ENCODE measurements around the gene MS4A18. TPM values are rescaled to one million over a fixed set of nuclear protein-coding genes. Genes with fewer than 3 reads are reported as not detected.
"Not testable (repeated sequence)": the region's sequence is repeated elsewhere in the genome, so short reads cannot be mapped to it uniquely, and the experiment has no call there.

MS4A18 gene
- polyA plus RNA-seq (2011; rRNA removed): not detected in 2 replicates
- polyA minus RNA-seq (2011; rRNA and poly(A)+ RNA removed): not detected in 2 replicates

GRCh38 chr11:60724420-60724819 lies at the start of gene MS4A18:
MS4A18 (plus strand) TSS chr11:60724720.
- H3K27me3 ChIP-seq (ENCODE audit: control insufficient read depth, insufficient read depth, low read length): no peaks in the 10 kb centered on the region
- ChIA-PET POLR2A (no interaction called here), CTCF (no interaction called here)
- TF ChIP-seq CTCF (IDR thresholded peaks at IDR 0.05; ENCODE audit: insufficient read depth, low read depth, low read length): no peak
- no peak for DNase-seq (ENCODE audit: low read depth)
- no peaks in the 10 kb centered on the region for H3K36me3 ChIP-seq (ENCODE audit: control insufficient read depth, insufficient read depth, low read length)
- H3K4me3 ChIP-seq (ENCODE audit: low read depth, low read length): no peak within 1 kb of the TSS

GRCh38 chr11:60678231-60678630 lies 46.3 kb upstream of the MS4A18 start:
- H3K36me3 ChIP-seq (ENCODE audit: control insufficient read depth, insufficient read depth, low read length); DNase-seq (ENCODE audit: low read depth); H3K4me3 ChIP-seq (ENCODE audit: low read depth, low read length); CTCF ChIA-PET; POLR2A ChIA-PET; H3K27me3 ChIP-seq (ENCODE audit: control insufficient read depth, insufficient read depth, low read length): not testable (repeated sequence)

GRCh38 chr11:60679879-60680278 lies 44.6 kb upstream of the MS4A18 start:
- no peak for TF ChIP-seq CTCF (IDR thresholded peaks at IDR 0.05; ENCODE audit: insufficient read depth, low read depth, low read length)
- ChIA-PET CTCF (no interaction called here), POLR2A (no interaction called here)
- no peak for DNase-seq (ENCODE audit: low read depth)
- no peak overlapping the region for H3K4me3 ChIP-seq (ENCODE audit: low read depth, low read length)
- no peaks in the 10 kb centered on the region for H3K27me3 ChIP-seq (ENCODE audit: control insufficient read depth, insufficient read depth, low read length)
- no peaks in the 10 kb centered on the region for H3K36me3 ChIP-seq (ENCODE audit: control insufficient read depth, insufficient read depth, low read length)

- DNase-seq (ENCODE audit: low read depth): no peak
- no peaks in the 10 kb centered on the region for H3K36me3 ChIP-seq (ENCODE audit: control insufficient read depth, insufficient read depth, low read length)
- no peaks in the 10 kb centered on the region for H3K27me3 ChIP-seq (ENCODE audit: control insufficient read depth, insufficient read depth, low read length)
- ChIA-PET POLR2A (no interaction called here), CTCF (no interaction called here)
- no peak for TF ChIP-seq CTCF (IDR thresholded peaks at IDR 0.05; ENCODE audit: insufficient read depth, low read depth, low read length)
- no peak overlapping the region for H3K4me3 ChIP-seq (ENCODE audit: low read depth, low read length)
These were observed 43.9 kb upstream of the MS4A18 start for GRCh38 chr11:60680455-60681119.

- CTCF ChIA-PET; H3K27me3 ChIP-seq (ENCODE audit: control insufficient read depth, insufficient read depth, low read length); H3K36me3 ChIP-seq (ENCODE audit: control insufficient read depth, insufficient read depth, low read length); DNase-seq (ENCODE audit: low read depth); H3K4me3 ChIP-seq (ENCODE audit: low read depth, low read length); POLR2A ChIA-PET: not testable (repeated sequence)
These were observed 40.0 kb upstream of the MS4A18 start for GRCh38 chr11:60684541-60684848.

GRCh38 chr11:60691661-60692060 lies 32.9 kb upstream of the MS4A18 start:
- no peak for DNase-seq (ENCODE audit: low read depth)
- POLR2A ChIA-PET: no interaction called here
- Histone ChIP-seq H3K4me3 (ENCODE audit: low read depth, low read length) (no peak overlapping the region), H3K36me3 (ENCODE audit: control insufficient read depth, insufficient read depth, low read length) (no peaks in the 10 kb centered on the region), H3K27me3 (ENCODE audit: control insufficient read depth, insufficient read depth, low read length) (no peaks in the 10 kb centered on the region)
- TF ChIP-seq CTCF (IDR thresholded peaks at IDR 0.05; ENCODE audit: insufficient read depth, low read depth, low read length): no peak
- CTCF ChIA-PET: no interaction called here
